GM12878 (cell line): ENCODE measurements around the gene OR5C1. TPM values are rescaled to one million over a fixed set of nuclear protein-coding genes. Genes with fewer than 3 reads are reported as not detected.

ENCODE experiments used
- ATAC-seq: fragments of 200-7000 bp; cut with Tn5 transposase; 3 replicates; pipeline ENCODE4 v1.9.1; 2020; ENCODE audit warnings: mild to moderate bottlenecking, moderate library complexity
- BruUV-seq: library from RNA; stranded (reverse); fragments of 400-500 nt; replicated peaks from 2 replicates; lab custom pipeline; 2021; lab: Mats Ljungman, UMichigan
- CTCF ChIA-PET: fragments of 300-600 bp; sonication (Branson Sonifier 250); formaldehyde crosslinking; extraction: SDS; loops from one replicate; lab custom pipeline; 2021; ENCODE audit warnings: inconsistent platforms; lab: Yijun Ruan, JAX
- POLR2A ChIA-PET: fragments of 350-600 bp; formaldehyde crosslinking; extraction: SDS; loops from one replicate; lab custom pipeline; 2021; ENCODE audit warnings: inconsistent platforms; lab: Charles Lee
- RAD21 ChIA-PET: fragments of 300-600 bp; sonication (Branson Sonifier 250); formaldehyde crosslinking; loops from one replicate; lab custom pipeline; 2023; ENCODE audit warnings: antibody characterized with exemption; ENCODE audit not compliant: unreplicated experiment; lab: Charles Lee
- SMC1A ChIA-PET: fragments of 300-600 bp; sonication (Branson Sonifier 250); formaldehyde crosslinking; loops from one replicate; lab custom pipeline; 2023; ENCODE audit not compliant: unreplicated experiment, uncharacterized antibody; lab: Charles Lee
- DNase-seq: peaks from one replicate; pipeline ENCODE4 v3.0.0-alpha.2; 2011; ENCODE audit warnings: low read depth, low spot score
- FAIRE-seq: peaks from 3 replicates; lab custom pipeline; 2011; peaks lifted over from hg19 to GRCh38; lab: Jason Lieb, UNC
- H2AFZ ChIP-seq: 2 replicates; pipeline ENCODE4 v1.6.0; 2011; ENCODE audit warnings: low read depth, low read length, control low read depth; ENCODE audit not compliant: control insufficient read depth
- H3K27ac ChIP-seq: 2 replicates; pipeline ENCODE4 v1.5.1; 2011; ENCODE audit warnings: control low read depth; ENCODE audit not compliant: control insufficient read depth, insufficient read depth
- H3K27me3 ChIP-seq, 2 experiments: replicated peaks in 1 of 2; 2 replicates each; pipeline versions ENCODE4 v1.6.0 to v1.6.1; 2011; ENCODE audit warnings: low read length in 1 of 2; ENCODE audit not compliant: control insufficient read depth in 2 of 2, insufficient read depth in 2 of 2
- H3K36me3 ChIP-seq, 2 experiments: 2 replicates each; pipeline ENCODE4 v1.5.1; 2011; ENCODE audit warnings: low read length in 1 of 2; ENCODE audit not compliant: control insufficient read depth in 2 of 2, insufficient read depth in 2 of 2
- H3K4me1 ChIP-seq: 2 replicates; pipeline ENCODE4 v1.6.1; 2011; ENCODE audit warnings: mild to moderate bottlenecking, low read length, moderate library complexity, mixed read lengths; ENCODE audit not compliant: control insufficient read depth, insufficient read depth
- H3K4me2 ChIP-seq: 2 replicates; pipeline ENCODE4 v1.6.0; 2011; ENCODE audit warnings: control low read depth; ENCODE audit not compliant: control insufficient read depth, insufficient read depth
- H3K4me3 ChIP-seq: fragments of 200-600 bp; sonication (generic); 2 replicates; pipeline ENCODE4 v1.5.1; 2016
- H3K79me2 ChIP-seq: 2 replicates; pipeline ENCODE4 v1.6.0; 2011; ENCODE audit warnings: low read length; ENCODE audit not compliant: control insufficient read depth, insufficient read depth
- H3K9ac ChIP-seq: 2 replicates; pipeline ENCODE4 v1.8.0; 2011; ENCODE audit warnings: low read length, control low read depth, mixed read lengths; ENCODE audit not compliant: control insufficient read depth, insufficient read depth
- H3K9me3 ChIP-seq: replicated peaks from 3 replicates; pipeline ENCODE4 v1.5.1; 2011; ENCODE audit warnings: mild to moderate bottlenecking, low read length; ENCODE audit not compliant: control insufficient read depth, insufficient read depth
- H4K20me1 ChIP-seq: 2 replicates; pipeline ENCODE4 v1.6.0; 2011; ENCODE audit not compliant: control insufficient read depth, insufficient read depth
- CBFB ChIP-seq: IDR thresholded peaks from 2 replicates; pipeline ENCODE4 v1.6.1; 2016; ENCODE audit warnings: antibody characterized with exemption, low read depth
- CHD2 ChIP-seq: IDR thresholded peaks from 2 replicates; pipeline ENCODE4 v1.6.1; 2011; ENCODE audit warnings: low read depth, low read length, improper control_type of control experiment, borderline replicate concordance
- E2F8 ChIP-seq: fragments of 450-650 bp; IDR thresholded peaks from 2 replicates; pipeline ENCODE4 v1.6.1; 2018; ENCODE audit warnings: mild to moderate bottlenecking, low read depth, moderate library complexity; ENCODE audit not compliant: partially characterized antibody
- EGR1 ChIP-seq, 2 experiments: IDR thresholded peaks; 1 replicate in 1 of 2; 2 replicates in 1 of 2; pipeline ENCODE4 v1.6.1; 2011 to 2012; ENCODE audit warnings: low read depth in 2 of 2, low read length in 2 of 2, borderline replicate concordance in 1 of 2, mild to moderate bottlenecking in 1 of 2, moderate library complexity in 1 of 2
- KLF5 ChIP-seq: fragments of 450-650 bp; IDR thresholded peaks from 2 replicates; pipeline ENCODE4 v1.6.1; 2014; ENCODE audit warnings: mild to moderate bottlenecking; ENCODE audit not compliant: partially characterized antibody
- LARP7 ChIP-seq: fragments of 450-650 bp; IDR thresholded peaks from 2 replicates; pipeline ENCODE4 v1.6.1; 2017; ENCODE audit warnings: mild to moderate bottlenecking
- MYC ChIP-seq: IDR thresholded peaks from 2 replicates; pipeline ENCODE4 v1.6.1; 2011; ENCODE audit warnings: mild to moderate bottlenecking, low read length, moderate library complexity, inconsistent platforms; ENCODE audit not compliant: insufficient read depth, insufficient replicate concordance, insufficient read length, severe bottlenecking
- NKRF ChIP-seq: fragments of 450-650 bp; conservative IDR thresholded peaks from 2 replicates; pipeline ENCODE4 v1.6.1; 2017; ENCODE audit warnings: mild to moderate bottlenecking, moderate library complexity
- NR2C2 ChIP-seq: IDR thresholded peaks from 2 replicates; pipeline ENCODE4 v1.6.1; 2011; ENCODE audit warnings: borderline replicate concordance, low read depth; ENCODE audit not compliant: control insufficient read depth, insufficient read length
- NRF1 ChIP-seq: conservative IDR thresholded peaks from 2 replicates; pipeline ENCODE4 v1.6.1; 2011; ENCODE audit warnings: mild to moderate bottlenecking, low read depth, low read length, improper control_type of control experiment
- SIX5 ChIP-seq: IDR thresholded peaks from 2 replicates; pipeline ENCODE4 v1.6.1; 2011; ENCODE audit warnings: mild to moderate bottlenecking, low read depth, low read length, moderate library complexity; ENCODE audit not compliant: severe bottlenecking
- ZBTB11 ChIP-seq: fragments of 450-650 bp; formaldehyde crosslinking; IDR thresholded peaks from 2 replicates; pipeline ENCODE4 v1.5.0; 2022; ENCODE audit warnings: mild to moderate bottlenecking, missing genetic modification characterization
- ZNF207 ChIP-seq: fragments of 450-650 bp; IDR thresholded peaks from 2 replicates; pipeline ENCODE4 v1.6.1; 2014; ENCODE audit warnings: antibody characterized with exemption, mild to moderate bottlenecking, borderline replicate concordance
- ZNF622 ChIP-seq: fragments of 450-650 bp; IDR thresholded peaks from 2 replicates; pipeline ENCODE4 v1.6.1; 2017; ENCODE audit warnings: mild to moderate bottlenecking, inconsistent platforms
- WGBS: methylation state at CpG from one replicate; pipeline ENCODE4 v1.1.6; 2016; ENCODE audit warnings: low lambda C conversion rate; ENCODE audit not compliant: insufficient replicate concordance, insufficient coverage; ENCODE audit errors: missing lambda C conversion rate; 5-methylcytosine and 5-hydroxymethylcytosine counted together
- in situ Hi-C: fragments of 300-500 bp; cut with MboI; formaldehyde crosslinking; loops from 9 replicates; pipeline ENCODE4 v1.14.3; 2018; ENCODE audit warnings: mixed read lengths
- intact Hi-C: fragments of 100-400 bp; cut with micrococcal nuclease; formaldehyde crosslinking; loops from one replicate; pipeline ENCODE4 v1.14.2; 2022; ENCODE audit not compliant: unreplicated experiment
- polyA plus RNA-seq, 11 experiments: library from polyadenylated mRNA; depleted of rRNA in 4 of 11; unstranded in 6 of 11; stranded (reverse) in 5 of 11; fragments of >200 nt; fragmentation: Nextera tagmentation in 4 of 11; fragmentation: Illumina TruSeq in 1 of 11; extraction: Ambion mirVana in 4 of 11; extraction: Trizol in 1 of 11; gene quantifications; 1 replicate in 1 of 11; 2 replicates in 10 of 11; pipeline versions ENCODE4 v1.2.1 to v1.2.3, GENCODE V29; 2011 to 2016; ENCODE audit warnings: inconsistent platforms in 2 of 11, missing spikeins in 2 of 11, low read depth in 1 of 11
- total RNA-seq, 4 experiments: library from RNA; depleted of rRNA in 3 of 4; stranded (reverse); fragments of >200 nt in 3 of 4; fragmentation: Illumina TruSeq in 1 of 4; extraction: Trizol in 1 of 4; gene quantifications; 2 replicates each; pipeline versions ENCODE4 v1.2.1 to v1.2.3, GENCODE V29; 2013 to 2021

The OR5C1 gene
- total and polyA plus RNA-seq, 10 of the 15 experiments (the other 5 are each of a cell fraction or from before 2014, with no cell fraction given): not detected

- in situ Hi-C loops: no loop called here
- ChIA-PET CTCF (interaction anchor here (0.7 to 1.1 kb wide), 3 partner anchors 13 to 724 kb away, joined by 3 to 5 read pairs (median 3); no protein-coding TSS in a partner anchor), RAD21 (no interaction called here), POLR2A (no interaction called here), SMC1A (interaction anchor here (0.6 to 1.5 kb wide), 3 partner anchors 12 to 168 kb away, joined by 3 to 4 read pairs (median 3); no protein-coding TSS in a partner anchor)
- Histone ChIP-seq H3K79me2 (peaks cover 14% of the 10 kb centered on the region), H3K9ac (no peak overlapping the region), H2AFZ (no peak overlapping the region), H3K4me1 (no peaks in the 10 kb centered on the region), H3K27ac (no peak overlapping the region), H3K27me3 (no peaks in the 10 kb centered on the region), H3K4me2 (no peak overlapping the region), H3K4me3 (no peak overlapping the region), H3K36me3 (peaks cover 8 to 20% of the 10 kb centered on the region in 2 experiments), H4K20me1 (no peaks in the 10 kb centered on the region; the same call in 1 of the 2 replicates), H3K9me3 (no peaks in the 10 kb centered on the region)
- ATAC-seq (no peak), FAIRE-seq (no peak), DNase-seq (no peak)
- intact Hi-C loops: no loop called here
- 97% methylated on average over 4 of the region's 4 CpGs for WGBS
- no TSS peak for BruUV-seq
- no peak for TF ChIP-seq ZNF207
- no peak for TF ChIP-seq ZBTB11
- TF ChIP-seq MYC: no peak
- no peak for TF ChIP-seq CHD2
- TF ChIP-seq EGR1 (IDR thresholded peaks at IDR 0.05; ENCODE audit: borderline replicate concordance in 1 of 2, low read depth in 2 of 2, low read length in 2 of 2): no peak
- no peak for TF ChIP-seq NR2C2
- TF ChIP-seq KLF5: no peak
- no peak for TF ChIP-seq LARP7
- TF ChIP-seq NKRF: no peak
- TF ChIP-seq NRF1: no peak
- TF ChIP-seq E2F8: no peak
- no peak for TF ChIP-seq ZNF622
- TF ChIP-seq SIX5: no peak
- TF ChIP-seq CBFB: no peak
Measured at GRCh38 chr9:122822938-122823337, 34.2 kb downstream of the OR5C1 start.
